GM21825 (cell line): ENCODE data around the gene PCBP3.
"Not testable (repeated sequence)": the region's sequence is repeated elsewhere in the genome, so short reads cannot be mapped to it uniquely, and the experiment has no call there.

Source experiments
- ATAC-seq: cut with Tn5 transposase; IDR thresholded peaks from one replicate; pipeline ENCODE4 v1.9.1; 2021; ENCODE audit warnings: mild to moderate bottlenecking, moderate library complexity; ENCODE audit not compliant: unreplicated experiment

The PCBP3 gene

GRCh38 chr21:45823100-45823681 is 179.7 kb downstream of the PCBP3 start:
- no peak for ATAC-seq

- no peak for ATAC-seq
These were observed 181.2 kb downstream of the PCBP3 start for GRCh38 chr21:45824546-45825215.

- no peak for ATAC-seq
These were observed 181.7 kb downstream of the PCBP3 start for GRCh38 chr21:45825219-45825618.

- ATAC-seq, result no peak
These were observed 183.3 kb downstream of the PCBP3 start for GRCh38 chr21:45826676-45827301.

- no peak for ATAC-seq
These were observed 183.8 kb downstream of the PCBP3 start for GRCh38 chr21:45827302-45827692.

- ATAC-seq, result no peak
These were observed 184.5 kb downstream of the PCBP3 start for GRCh38 chr21:45827881-45828579.

GRCh38 chr21:45828580-45829570 is 185.3 kb downstream of the PCBP3 start:
- ATAC-seq, result no peak

GRCh38 chr21:45829668-45830067 is 186.1 kb downstream of the PCBP3 start:
- ATAC-seq, result no peak

GRCh38 chr21:45830221-45830640 is 186.7 kb downstream of the PCBP3 start:
- no peak for ATAC-seq

- no peak for ATAC-seq
These were observed 187.3 kb downstream of the PCBP3 start for GRCh38 chr21:45830720-45831366.

GRCh38 chr21:45831991-45832740 is 188.6 kb downstream of the PCBP3 start:
- no peak for ATAC-seq

GRCh38 chr21:45832741-45833235 is 189.3 kb downstream of the PCBP3 start:
- not testable (repeated sequence) for ATAC-seq

GRCh38 chr21:45833414-45833813 is 189.9 kb downstream of the PCBP3 start:
- no peak for ATAC-seq

- ATAC-seq, result no peak
These were observed 190.6 kb downstream of the PCBP3 start for GRCh38 chr21:45834026-45834715.

GRCh38 chr21:45834821-45835293 is 191.3 kb downstream of the PCBP3 start:
- no peak for ATAC-seq

GRCh38 chr21:45835301-45836267 is 192.1 kb downstream of the PCBP3 start:
- no peak for ATAC-seq

GRCh38 chr21:45836268-45836655 is 192.7 kb downstream of the PCBP3 start:
- no peak for ATAC-seq
